GM11168 (cell line): ENCODE data around the gene RUBCNL.

Experiments
- in situ Hi-C: fragments of 300-500 bp; cut with MboI; formaldehyde crosslinking; loops from one replicate; pipeline ENCODE4 v1.12.0; 2022; ENCODE audit warnings: low sequenced_read_pairs; ENCODE audit not compliant: unreplicated experiment

Gene RUBCNL

DNA sequence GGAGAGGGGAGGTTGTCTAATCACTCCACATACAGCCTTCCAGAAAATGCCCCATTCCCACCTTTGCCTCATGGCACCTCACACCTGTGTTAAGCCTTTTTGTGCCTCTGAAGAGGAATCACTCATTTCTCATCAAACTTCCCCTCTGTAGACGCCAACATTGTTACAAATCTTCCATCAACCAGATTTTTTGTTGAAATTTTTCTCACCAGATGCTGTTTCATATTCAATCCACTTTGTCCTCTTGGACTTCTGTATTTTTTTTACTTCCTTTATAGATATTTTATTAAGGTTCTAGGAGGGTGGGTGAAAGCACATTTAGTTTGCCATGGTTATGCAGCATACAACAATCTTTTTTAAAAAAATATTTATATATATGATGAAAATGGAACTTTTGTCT is 74.0 kb downstream of the RUBCNL start:
- in situ Hi-C loops = no loop called here

DNA sequence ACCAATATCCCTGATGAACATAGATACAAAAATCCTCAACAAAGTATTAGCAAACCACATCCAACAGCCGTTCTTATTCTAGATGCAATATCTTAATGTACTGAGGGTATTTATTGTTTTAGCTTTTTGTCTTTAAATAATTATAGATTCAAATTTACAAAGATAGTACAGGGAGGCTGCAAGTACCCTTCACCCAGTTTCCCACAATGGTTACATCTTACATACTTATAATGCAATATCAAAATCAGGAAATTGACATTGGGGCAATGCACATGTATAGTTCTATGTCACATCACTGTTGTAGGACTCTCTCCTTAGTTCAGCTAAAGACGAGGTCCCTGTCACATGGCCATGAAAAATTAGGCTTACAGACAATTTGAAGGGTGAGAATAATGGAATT is 75.8 kb downstream of the RUBCNL start:
- in situ Hi-C loops = no loop called here

DNA sequence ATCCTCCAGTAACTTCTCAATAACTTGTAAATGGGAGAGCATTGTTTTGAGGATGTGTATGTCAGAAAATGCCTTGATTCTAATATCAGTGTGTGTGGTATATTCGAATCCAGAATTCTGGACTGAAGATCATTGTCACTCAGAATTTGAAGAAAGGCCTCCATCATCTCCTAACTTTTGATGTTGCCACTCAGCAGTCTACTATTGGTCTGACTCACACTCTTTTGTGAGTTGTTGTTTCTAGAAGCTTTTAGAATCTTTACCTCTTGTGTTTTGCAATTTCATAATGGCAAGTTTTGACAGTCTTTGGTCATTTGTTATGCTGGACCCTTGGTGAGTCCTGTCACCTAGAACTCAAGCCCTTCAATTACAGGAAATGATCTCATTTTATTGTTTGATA is 77.0 kb downstream of the RUBCNL start:
- in situ Hi-C loops = no loop called here

- in situ Hi-C loops = no loop called here
Observed at GRCh38 chr13:46307554-46307953, 79.5 kb downstream of the RUBCNL start.

- in situ Hi-C loops = no loop called here
Observed at GRCh38 chr13:46304546-46304945, 82.5 kb downstream of the RUBCNL start.

DNA sequence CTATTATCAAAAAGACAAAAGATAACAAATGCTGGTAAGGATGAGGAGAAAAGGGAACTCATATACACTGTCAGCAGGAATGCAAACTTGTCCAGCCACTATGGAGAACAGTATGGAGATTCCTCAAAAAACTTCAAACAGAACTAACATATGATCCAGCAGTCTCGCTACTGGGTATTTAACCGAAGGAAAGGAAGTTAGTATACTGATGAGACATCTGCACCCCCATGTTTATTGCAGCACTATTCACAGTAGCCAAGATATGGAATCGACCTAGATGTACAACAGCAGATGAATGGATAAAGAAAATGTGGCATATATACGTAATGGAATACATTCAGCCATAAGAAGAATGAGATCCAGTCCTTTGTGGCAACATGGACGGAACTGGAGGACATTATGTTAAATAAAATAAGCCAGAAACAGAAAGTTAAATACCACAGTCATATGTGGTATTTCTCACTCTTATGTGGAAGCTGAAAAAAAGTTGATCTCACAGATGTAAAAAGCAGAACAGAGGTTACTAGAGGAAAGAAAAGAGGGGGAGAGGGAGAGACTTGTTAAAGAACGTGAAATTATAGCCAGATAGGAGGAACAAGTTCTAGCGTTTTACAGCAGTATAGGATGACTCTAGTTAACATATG is 83.2 kb downstream of the RUBCNL start:
- in situ Hi-C loops = no loop called here

- in situ Hi-C loops = no loop called here
Observed at GRCh38 chr13:46297361-46297811, 89.7 kb downstream of the RUBCNL start.

GRCh38 chr13:46296921-46297320 is 90.1 kb downstream of the RUBCNL start:
- in situ Hi-C loops = no loop called here

DNA sequence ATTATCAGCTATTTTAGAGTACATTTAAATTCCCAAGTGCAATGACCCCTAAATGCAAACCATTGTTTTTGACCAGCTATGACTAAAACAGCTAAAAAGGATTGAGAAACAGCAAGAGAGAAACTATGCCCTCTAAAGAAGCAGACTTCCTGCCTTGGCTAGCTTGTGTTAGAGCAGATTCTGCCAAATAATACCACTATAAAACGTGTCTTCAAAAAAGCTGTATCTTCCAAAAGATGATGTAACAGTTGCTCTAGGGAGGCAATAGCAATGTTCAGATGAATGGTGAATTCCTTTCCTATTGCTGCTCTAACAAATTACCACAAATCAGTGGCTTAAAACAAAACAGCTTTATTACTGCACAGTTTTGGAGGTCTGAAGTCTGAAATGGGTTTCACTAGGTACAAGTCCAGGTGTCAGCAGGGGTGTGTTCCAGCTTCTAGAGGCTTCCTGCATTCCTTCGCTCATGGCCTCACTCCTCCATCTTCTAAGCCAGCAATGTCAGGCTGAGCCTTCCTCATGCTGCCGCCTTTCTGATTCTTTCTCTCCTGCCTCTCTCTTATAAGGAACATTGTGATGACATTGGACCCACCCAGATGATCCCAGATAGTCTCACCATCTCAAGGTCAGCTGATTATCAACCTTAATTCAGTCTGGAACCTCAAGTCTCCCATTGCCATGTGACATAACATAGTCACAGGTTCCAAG is 90.8 kb downstream of the RUBCNL start:
- in situ Hi-C loops = no loop called here

DNA sequence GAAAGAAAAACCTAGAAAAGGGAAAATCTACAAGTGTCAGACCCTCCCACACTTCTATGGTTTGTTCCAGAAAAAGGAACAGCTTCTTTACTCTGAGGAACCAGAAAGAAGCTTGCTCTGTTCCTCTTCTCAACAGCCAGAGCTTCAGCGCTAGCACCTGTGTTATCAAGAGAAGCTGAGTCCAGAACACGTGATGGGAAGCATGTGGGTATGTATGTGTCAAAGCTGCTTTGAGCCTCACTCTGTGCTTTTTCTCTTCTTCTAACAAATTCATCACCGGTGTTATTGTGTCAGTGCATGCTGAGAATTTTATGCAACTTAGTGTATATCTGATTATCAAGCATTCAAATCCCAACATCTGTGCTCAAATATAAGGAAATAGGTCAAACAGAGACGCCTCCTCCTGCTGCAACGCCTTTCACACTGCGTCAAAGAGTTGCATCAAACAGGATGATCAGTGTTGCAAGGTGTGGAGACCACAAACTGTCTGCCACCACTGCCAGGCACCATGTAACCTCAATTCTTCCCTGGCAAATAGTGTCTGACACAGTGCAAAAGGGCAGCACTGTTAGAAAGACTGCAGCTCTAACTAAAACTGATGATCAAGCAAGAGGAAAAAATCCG is 91.4 kb downstream of the RUBCNL start:
- in situ Hi-C loops = no loop called here

DNA sequence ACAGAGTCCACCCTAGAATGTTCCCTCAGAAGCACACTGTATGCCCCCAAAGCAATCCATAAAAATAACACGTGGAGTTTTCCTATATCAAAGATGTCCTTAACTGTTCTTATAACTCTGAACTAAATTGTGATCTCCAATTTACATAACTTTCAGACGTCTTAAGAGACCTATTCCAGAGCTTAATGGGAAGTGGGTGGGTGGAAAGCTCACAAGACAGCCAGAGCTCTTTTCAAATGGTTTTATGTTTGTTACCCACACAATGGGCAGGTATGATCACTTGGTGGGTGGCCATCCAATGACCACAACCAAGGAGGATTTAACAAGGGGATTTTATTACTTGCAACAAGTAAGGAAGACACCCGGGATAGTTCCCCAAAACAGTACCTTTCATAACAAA is 93.6 kb downstream of the RUBCNL start:
- in situ Hi-C loops = no loop called here
